ENCODE results near the gene RBM18.
A peak's percentile ranks its signal among the peaks of the same experiment; 100 is the strongest.

The RBM18 gene

DNA sequence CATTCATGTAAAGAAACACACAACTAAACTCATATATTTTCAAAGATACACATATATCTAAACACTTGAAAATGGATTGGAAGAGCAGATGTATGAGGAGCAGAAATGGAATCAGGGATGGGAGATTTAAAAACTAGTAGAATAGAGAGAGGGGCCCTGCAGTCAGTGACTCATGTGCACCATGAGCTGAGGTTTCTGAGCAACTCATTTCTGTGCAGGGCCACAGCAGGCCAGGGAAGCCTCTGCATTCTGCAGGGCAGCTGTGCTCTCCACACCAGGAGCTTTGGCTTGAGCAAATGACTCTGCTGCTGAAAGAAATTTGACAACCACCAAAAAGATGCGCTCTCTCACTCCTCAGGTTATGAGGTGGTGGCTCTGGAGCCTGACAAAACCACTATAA, 63.0 kb downstream of the RBM18 start:
- no peak for DNase-seq

DNA sequence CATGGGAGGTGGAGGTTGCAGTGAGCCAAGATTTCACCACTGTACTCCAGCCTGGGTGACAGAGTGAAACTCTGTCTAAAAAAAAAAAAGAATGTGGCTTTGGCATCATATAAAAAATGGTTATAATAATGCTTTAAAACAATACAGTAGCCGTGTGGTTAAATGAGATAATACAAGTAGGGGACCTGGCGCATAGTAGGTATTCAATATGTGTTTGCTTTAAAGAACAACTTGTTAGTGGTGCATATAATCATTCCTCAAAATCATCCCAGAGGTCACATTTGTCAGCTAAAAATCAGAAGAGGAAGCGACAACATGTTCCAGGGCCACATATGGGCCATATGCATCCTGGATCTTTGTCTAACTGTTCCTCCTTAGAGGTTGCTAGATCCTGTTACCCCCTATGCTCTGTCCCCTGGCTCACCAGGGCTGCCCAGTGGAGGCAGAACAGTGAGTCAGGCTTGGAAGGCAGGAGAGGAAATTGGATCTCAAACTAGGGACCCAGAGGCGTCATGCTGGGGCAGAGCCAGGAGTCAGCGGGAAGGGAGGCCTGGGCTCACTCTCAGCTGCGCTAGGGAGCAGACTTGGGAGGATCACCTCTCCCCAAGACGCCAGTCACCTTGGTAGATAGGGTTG, 63.6 kb downstream of the RBM18 start:
- no peak for DNase-seq

DNA sequence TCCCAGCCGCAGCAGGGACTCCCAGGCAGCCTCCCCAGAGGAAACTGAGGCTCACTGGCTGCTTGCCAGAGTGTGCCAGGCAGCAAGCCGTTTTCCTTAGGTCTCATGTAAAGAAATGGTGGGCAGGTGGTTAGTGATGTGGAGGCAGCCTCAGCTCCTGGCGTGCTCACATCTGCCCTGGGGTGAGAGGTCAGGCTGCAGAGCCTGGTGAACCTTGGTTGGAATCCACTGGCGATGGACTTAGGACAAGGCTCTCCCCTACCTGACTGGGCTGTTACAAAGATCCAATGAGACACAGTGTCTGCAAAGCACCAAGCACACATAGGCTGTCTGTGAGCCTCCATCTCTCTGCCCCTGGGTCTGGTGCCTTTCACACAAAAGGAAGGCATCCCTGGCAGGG, 66.8 kb downstream of the RBM18 start:
- DNase-seq, result no peak

DNA sequence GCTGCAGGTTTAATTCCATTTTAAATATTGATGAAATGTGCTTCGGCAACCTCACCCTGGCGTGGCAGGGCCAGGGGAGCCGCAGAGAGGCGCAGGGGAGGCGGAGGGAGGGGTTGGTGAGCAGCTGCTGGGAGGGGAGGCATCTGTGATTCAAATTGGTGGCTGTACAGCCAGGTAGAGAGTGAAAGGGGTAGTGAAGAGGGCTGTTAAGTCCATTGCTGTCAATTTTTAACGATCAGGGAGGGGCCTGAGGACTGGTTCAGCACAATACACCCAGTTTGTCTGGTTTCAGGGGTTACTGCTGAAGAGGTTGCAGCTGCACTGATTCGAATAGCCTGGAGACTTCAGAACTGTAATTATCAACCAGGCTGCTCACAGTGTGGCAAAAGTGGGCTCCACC, 67.2 kb downstream of the RBM18 start:
- DNase-seq, result peak; percentile 84

DNA sequence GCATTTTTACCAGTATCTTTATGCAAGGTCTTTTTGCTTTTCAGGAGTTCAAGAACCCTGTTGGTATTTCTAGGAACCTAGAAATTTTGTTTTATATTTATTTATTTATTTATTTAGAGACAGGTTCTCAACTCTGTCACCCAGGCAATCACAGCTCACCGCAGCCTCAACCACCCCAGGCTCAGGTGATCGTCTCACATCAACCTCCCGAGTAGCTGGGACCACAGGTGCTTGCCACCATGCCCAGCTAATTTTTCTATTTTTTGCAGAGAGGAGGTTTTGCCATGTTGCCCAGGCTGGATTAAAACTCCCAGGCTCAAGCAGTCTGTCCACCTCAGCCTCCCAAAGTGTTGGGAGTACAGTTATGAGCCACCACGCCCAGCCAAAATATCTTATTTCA, 68.8 kb downstream of the RBM18 start:
- DNase-seq, result no peak

DNA sequence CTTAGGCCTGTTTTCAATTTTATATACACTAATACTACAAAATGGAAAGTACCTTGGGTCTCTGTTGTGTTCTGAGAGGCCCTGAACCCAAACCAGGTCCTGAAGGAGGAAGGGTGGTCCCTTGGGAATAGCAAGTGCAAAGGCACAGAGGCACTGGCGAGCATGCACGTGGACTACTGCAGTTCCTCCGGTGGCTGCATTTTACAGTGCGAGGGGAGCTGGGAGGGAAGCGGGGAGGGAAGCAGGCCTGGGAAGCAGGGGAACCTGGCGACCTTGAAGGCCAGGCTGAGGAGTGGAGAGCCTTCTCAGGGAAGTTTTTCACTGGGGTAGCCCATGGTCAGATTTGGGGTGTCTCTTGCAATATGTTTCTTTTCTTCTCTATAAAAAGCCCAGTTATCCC, 71.0 kb downstream of the RBM18 start:
- no peak for DNase-seq

DNA sequence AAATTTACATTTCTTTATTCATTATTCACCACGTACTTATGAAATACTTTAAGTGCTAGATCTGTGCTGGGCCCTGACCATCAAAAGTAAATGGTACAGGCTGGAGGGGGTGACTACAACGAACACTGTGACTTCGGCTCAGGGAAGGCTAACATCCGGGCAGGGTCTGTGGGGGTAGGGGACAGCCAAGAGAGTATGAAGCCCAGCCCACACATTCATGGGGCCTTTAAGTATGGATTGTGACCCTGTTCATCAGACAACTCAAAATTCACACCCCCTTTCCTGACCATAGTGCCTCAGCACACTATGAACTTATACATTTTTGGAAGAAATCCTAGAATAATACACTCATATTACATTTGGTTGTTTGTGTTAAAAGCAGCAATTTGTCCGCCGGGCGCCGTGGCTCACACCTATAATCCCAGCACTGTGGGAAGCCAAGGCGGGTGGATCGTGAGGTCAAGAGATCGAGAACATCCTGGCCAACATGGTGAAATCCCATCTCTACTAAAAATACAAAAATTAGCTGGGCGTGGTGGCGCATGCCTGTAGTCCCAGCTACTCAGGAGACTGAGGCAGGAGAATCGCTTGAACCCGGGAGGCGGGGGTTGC, 71.6 kb downstream of the RBM18 start:
- no peak for DNase-seq

DNA sequence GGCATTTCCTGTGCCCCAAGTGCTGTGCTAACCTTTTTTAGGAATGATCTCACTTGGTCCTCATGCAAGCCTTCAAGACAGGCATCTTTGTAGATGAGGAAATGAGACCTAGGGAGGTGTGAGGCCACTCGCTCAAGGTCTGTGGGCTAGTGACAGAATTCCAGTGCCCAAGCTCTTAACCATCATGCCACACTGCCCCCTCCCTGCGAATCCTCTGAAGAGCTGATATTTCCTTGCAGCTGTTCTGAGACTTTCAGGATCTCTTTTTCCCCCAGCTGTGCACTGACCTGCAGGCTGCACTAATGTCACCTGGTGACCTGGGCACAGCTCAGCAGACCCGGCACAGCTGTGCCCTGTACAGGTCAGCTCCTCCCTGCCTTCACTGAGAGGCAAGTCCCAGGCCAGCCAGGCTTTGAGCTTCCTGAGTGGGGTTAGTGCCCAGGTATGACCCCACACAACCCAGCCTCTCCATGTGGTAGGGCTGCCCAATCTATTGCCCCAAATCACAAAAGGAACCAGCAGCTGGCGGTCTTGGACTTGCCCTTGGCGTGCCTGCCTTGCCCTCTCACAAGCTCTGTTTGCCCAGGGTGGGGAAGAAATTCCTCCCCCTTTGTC, 72.3 kb downstream of the RBM18 start:
- no peak for DNase-seq

DNA sequence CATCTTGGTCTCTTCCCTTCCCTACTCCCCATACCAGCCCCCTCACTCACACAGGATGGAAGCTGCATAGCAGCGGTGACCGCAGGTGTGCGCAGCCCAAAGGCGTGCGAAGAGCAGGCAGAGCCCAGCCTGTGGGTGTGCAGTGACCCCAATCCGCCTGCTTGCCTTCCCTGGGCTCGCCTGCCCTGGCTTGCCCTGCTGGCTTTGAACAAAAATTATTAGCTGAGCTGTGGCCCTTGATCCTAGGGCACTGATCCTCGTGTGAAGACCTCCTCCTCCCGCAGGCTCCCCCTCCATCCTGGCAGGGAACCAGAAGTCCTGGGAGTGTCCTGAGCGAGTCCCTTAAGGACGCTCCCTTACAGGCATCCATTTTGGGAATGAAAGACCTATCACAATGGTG, 73.1 kb downstream of the RBM18 start:
- DNase-seq, result no peak

DNA sequence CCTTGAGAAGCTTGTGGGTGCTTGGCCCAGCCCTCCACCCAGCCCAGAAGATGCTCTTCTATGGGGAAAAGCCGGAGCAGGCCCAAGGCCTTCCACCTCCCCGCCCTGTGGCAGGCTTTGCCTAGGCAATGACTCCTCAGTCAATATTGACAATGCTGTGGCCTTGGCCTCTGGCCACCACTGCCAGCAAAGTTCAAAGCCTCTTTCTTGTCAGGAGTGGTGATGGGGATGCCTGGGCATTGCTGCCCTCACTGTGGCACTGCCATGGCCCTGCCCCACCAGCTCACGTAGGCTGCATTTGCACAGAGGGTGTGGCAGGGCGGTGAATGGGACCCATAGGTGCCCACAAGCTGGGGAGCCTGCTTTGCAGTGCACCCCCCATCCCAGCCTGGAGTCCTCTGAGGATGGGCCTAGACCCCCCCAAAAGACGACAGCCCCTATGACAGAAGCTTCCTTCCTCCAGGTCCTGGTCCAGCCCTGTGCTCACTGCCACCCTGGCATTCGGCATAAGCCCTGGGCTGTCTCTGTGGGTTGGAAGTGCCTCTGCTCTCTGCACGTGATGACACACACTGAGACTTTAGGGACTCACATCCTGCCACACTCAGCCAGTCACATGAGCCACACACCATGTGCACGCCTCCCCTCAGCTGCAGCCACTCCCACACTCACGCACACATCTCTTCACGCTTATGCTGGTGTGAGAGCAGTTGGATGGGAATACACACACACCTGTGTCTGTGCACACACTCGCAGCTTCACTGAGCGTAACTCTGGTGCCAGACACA, 73.9 kb downstream of the RBM18 start:
- no peak for DNase-seq

DNA sequence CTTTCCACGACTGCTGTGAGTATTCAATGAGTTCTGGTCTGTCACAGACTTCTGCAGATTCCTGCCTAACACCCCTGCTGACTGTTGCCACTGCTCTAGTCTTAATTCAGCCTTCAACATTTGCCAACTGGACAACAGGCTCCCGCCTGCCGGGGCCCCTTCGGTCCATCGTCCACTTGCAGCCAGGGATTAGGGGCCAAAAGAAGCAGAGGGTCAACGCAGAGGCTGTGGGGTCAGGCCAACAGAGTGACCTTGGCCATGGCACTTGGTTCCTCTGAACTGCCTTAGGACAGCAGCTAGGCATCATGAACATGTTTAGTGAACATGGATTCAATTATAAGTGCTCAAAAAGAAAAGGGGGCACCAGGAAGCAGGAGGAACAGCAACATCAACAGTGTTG, 76.3 kb downstream of the RBM18 start:
- DNase-seq, result no peak
